ENCODE results near the gene BHLHA15. TPM values are rescaled to one million over a fixed set of nuclear protein-coding genes. Genes with fewer than 3 reads are reported as not detected.

Gene BHLHA15
- total and polyA plus RNA-seq, 2 of the 13 experiments (the other 11 are each of a cell fraction or from before 2014, with no cell fraction given) = 1.9 to 6.1 TPM

DNA sequence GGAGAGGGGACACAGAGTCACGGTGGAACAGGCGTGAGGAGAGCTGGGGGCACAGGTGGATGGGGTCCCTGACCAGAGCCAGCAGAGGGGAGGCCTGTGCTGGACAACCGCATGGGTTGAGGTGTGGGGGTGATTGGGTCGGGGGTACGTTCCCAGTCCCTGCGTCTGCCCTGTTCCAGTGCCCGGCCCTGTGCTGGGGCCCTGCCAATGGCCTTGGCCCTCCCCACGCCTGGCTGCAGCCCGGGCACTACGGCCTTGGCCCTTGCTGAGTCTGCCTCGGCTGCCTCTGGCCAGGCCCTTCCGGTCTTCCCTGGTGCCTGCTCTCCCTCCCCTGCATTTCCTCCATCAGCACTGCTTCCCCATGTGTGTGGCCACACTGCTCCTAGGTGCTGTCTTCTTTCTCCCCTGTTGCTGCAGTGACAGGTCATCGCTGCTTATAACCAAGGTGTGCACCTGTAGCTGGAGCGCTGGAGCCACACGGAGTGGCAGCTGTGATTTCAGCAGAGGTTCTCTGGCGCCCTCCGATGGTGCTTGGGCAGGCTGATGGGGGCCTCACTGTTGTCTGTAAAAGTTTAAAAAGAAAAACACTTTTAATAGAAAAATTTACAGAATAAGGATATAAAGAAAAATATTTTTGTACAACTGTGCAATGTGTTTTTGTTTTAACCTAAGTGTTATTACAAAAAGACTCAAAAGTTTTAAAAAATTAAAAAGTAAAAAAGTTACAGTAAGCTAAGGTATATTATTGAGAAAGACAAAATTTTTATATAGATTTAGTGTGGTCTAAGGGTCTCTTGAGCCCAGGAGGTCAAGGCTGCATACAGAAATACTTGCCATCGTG is 45.2 kb upstream of the BHLHA15 start (continued):
- TF ChIP-seq, protein P1, sequence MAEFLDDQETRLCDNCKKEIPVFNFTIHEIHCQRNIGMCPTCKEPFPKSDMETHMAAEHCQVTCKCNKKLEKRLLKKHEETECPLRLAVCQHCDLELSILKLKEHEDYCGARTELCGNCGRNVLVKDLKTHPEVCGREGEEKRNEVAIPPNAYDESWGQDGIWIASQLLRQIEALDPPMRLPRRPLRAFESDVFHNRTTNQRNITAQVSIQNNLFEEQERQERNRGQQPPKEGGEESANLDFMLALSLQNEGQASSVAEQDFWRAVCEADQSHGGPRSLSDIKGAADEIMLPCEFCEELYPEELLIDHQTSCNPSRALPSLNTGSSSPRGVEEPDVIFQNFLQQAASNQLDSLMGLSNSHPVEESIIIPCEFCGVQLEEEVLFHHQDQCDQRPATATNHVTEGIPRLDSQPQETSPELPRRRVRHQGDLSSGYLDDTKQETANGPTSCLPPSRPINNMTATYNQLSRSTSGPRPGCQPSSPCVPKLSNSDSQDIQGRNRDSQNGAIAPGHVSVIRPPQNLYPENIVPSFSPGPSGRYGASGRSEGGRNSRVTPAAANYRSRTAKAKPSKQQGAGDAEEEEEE (CRISPR knock-in tag; IDR thresholded peaks at IDR 0.05; ENCODE audit: borderline replicate concordance) = no peak
- TF ChIP-seq NFATC3 (CRISPR knock-in tag; IDR thresholded peaks at IDR 0.05) = no peak
- TF ChIP-seq, protein P2, sequence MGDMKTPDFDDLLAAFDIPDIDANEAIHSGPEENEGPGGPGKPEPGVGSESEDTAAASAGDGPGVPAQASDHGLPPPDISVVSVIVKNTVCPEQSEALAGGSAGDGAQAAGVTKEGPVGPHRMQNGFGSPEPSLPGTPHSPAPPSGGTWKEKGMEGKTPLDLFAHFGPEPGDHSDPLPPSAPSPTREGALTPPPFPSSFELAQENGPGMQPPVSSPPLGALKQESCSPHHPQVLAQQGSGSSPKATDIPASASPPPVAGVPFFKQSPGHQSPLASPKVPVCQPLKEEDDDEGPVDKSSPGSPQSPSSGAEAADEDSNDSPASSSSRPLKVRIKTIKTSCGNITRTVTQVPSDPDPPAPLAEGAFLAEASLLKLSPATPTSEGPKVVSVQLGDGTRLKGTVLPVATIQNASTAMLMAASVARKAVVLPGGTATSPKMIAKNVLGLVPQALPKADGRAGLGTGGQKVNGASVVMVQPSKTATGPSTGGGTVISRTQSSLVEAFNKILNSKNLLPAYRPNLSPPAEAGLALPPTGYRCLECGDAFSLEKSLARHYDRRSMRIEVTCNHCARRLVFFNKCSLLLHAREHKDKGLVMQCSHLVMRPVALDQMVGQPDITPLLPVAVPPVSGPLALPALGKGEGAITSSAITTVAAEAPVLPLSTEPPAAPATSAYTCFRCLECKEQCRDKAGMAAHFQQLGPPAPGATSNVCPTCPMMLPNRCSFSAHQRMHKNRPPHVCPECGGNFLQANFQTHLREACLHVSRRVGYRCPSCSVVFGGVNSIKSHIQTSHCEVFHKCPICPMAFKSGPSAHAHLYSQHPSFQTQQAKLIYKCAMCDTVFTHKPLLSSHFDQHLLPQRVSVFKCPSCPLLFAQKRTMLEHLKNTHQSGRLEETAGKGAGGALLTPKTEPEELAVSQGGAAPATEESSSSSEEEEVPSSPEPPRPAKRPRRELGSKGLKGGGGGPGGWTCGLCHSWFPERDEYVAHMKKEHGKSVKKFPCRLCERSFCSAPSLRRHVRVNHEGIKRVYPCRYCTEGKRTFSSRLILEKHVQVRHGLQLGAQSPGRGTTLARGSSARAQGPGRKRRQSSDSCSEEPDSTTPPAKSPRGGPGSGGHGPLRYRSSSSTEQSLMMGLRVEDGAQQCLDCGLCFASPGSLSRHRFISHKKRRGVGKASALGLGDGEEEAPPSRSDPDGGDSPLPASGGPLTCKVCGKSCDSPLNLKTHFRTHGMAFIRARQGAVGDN (CRISPR knock-in tag; IDR thresholded peaks at IDR 0.05) = peak; percentile 24; the same call in 1 of the 2 replicates
- peak; percentile 90 for TF ChIP-seq STAG1 (CRISPR knock-in tag; IDR thresholded peaks at IDR 0.05)
- no peak for TF ChIP-seq EP300 (IDR thresholded peaks at IDR 0.05; ENCODE audit: low read depth in 2 of 2, low read length in 2 of 2)
- no peak for TF ChIP-seq EP300 (CRISPR knock-in tag; IDR thresholded peaks at IDR 0.05; ENCODE audit: borderline replicate concordance)
- TF ChIP-seq KDM2A (CRISPR knock-in tag; IDR thresholded peaks at IDR 0.05; ENCODE audit: borderline replicate concordance, low read depth) = 0 out of 2 replicates have a peak, but pooled peaks have one; percentile 23
- peak; percentile 46; the same call in 1 of the 2 replicates for TF ChIP-seq ZBTB33 (CRISPR knock-in tag; IDR thresholded peaks at IDR 0.05)
- TF ChIP-seq, protein P3, sequence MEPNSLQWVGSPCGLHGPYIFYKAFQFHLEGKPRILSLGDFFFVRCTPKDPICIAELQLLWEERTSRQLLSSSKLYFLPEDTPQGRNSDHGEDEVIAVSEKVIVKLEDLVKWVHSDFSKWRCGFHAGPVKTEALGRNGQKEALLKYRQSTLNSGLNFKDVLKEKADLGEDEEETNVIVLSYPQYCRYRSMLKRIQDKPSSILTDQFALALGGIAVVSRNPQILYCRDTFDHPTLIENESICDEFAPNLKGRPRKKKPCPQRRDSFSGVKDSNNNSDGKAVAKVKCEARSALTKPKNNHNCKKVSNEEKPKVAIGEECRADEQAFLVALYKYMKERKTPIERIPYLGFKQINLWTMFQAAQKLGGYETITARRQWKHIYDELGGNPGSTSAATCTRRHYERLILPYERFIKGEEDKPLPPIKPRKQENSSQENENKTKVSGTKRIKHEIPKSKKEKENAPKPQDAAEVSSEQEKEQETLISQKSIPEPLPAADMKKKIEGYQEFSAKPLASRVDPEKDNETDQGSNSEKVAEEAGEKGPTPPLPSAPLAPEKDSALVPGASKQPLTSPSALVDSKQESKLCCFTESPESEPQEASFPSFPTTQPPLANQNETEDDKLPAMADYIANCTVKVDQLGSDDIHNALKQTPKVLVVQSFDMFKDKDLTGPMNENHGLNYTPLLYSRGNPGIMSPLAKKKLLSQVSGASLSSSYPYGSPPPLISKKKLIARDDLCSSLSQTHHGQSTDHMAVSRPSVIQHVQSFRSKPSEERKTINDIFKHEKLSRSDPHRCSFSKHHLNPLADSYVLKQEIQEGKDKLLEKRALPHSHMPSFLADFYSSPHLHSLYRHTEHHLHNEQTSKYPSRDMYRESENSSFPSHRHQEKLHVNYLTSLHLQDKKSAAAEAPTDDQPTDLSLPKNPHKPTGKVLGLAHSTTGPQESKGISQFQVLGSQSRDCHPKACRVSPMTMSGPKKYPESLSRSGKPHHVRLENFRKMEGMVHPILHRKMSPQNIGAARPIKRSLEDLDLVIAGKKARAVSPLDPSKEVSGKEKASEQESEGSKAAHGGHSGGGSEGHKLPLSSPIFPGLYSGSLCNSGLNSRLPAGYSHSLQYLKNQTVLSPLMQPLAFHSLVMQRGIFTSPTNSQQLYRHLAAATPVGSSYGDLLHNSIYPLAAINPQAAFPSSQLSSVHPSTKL (CRISPR knock-in tag; IDR thresholded peaks at IDR 0.05) = no peak

Measured in HepG2 (cell line).